Head of caudate nucleus (tissue), 42 donors: ENCODE results near the gene MXD3.

Source experiments
- DNase-seq, 42 donors: peaks; one replicate each; pipeline versions ENCODE4 v3.0.0 to v3.0.0-alpha.2; 2020 to 2021; ENCODE audit warnings: mixed read lengths in 7 of 42
- intact Hi-C: fragments of 100-400 bp; cut with DNase I; formaldehyde crosslinking; loops from one replicate; pipeline ENCODE4 v1.15.0; 2022

The MXD3 gene

GRCh38 chr5:177328545-177329231, 17.0 kb upstream of the MXD3 start:
- intact Hi-C loops, result no loop called here
- DNase-seq, result no peak

- intact Hi-C loops, result no loop called here
- DNase-seq, result no peak
Observed at GRCh38 chr5:177327539-177328522, 16.1 kb upstream of the MXD3 start.

DNA sequence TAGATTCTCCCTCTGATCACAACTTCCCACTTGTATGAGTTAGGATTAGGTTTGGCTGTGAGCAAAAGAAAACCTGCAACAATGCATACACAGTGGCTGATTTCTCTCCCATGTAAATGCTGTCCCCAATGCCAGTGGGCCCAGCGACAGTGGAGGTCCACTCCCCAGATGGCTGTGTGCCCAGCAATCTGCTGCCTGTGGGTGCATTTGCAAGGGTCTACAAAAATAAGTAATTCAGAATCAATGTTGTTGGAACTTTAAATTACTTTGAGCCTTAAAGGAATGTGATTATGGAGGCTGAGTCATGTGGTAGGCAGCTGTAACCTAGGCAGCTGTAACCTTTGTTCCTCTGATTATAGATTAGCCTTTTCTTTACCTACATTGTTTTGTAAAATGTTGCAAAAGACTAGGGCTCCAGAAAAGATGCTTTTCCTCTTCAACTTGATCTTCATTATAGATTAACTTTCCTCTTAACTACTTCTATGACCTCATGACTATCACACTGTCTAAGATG, 14.2 kb upstream of the MXD3 start:
- DNase-seq, result no peak
- intact Hi-C loops, result no loop called here

DNA sequence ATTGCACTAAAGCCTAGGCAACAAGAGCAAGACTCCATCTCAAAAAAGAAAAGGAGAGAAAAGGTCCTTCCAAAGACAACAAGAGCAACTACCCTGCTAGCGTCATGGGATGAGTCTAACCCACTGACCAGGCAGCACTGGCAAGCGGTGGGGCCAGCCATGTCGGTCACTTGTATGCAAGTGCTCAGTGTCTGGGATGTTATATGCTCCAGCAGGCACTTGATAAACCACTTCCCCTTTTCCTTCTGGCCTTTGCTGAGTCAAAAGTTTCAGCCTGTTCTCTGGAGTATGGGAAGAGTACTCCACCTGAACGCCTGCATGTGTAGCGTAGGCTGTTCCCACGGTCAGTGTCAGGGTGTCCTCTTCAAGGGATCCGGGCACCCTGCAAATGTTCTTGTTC, 9.2 kb upstream of the MXD3 start:
- intact Hi-C loops, result no loop called here
- peak in 6 of 42 donors; percentile 12 to 41 (median 33) for DNase-seq

- intact Hi-C loops, result no loop called here
- no peak for DNase-seq
Observed at GRCh38 chr5:177319913-177320588, 8.4 kb upstream of the MXD3 start.

DNA sequence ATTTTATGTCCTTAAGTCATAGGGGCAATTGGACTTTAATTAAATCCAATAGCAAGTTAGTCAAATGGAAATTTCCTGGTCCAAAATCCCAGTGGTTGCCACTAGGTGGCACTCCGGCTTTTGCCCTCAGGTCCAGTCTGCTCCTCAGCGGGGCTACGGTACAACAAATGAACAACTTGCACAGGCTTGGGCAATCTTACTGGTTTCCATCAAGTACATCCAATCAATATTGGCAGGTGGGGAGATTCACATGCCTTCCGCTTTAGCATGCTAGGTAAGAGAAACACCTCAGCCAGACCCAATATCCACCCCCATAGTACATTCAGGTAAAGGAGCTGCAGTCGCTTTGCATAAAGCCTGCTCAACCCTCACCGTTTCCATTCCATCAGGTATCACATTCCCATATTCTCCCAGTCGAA, 6.3 kb upstream of the MXD3 start:
- DNase-seq, result peak; percentile 51 to 92 (median 81)
- intact Hi-C loops, result no loop called here

DNA sequence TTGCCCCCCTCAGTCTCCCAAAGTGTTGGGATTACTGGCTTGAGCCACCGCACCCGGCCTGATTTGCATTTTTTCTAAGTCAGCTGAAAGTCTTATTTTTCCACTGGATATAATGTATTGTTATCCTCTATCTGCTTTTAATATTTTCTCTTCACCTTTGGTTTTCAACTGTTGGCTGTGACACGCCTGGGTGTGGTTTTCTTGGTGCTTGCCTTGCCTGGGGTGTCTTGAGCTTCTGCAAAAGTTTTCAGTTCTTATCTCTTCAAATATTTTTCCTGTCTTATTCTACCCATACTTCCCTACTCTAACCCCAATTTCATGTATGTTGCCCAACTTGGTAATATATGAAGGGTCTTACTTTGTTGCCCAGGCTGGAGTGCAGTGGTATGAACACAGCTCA, 4.3 kb upstream of the MXD3 start:
- DNase-seq, result no peak
- intact Hi-C loops, result no loop called here

GRCh38 chr5:177315411-177315810, 3.7 kb upstream of the MXD3 start:
- no peak for DNase-seq

GRCh38 chr5:177314376-177315342, 3.0 kb upstream of the MXD3 start:
- intact Hi-C loops, result no loop called here
- no peak for DNase-seq

More at GRCh38 chr5:177315411-177315810, 3.7 kb upstream of the MXD3 start:
- intact Hi-C loops, result no loop called here

- intact Hi-C loops, result no loop called here
- DNase-seq, result no peak
Observed at GRCh38 chr5:177313561-177314259, 2.0 kb upstream of the MXD3 start.

- DNase-seq, result peak in 1 of 42 donors; percentile 18
- intact Hi-C loops, result no loop called here
Observed at GRCh38 chr5:177312649-177313181, 1.0 kb upstream of the MXD3 start.

DNA sequence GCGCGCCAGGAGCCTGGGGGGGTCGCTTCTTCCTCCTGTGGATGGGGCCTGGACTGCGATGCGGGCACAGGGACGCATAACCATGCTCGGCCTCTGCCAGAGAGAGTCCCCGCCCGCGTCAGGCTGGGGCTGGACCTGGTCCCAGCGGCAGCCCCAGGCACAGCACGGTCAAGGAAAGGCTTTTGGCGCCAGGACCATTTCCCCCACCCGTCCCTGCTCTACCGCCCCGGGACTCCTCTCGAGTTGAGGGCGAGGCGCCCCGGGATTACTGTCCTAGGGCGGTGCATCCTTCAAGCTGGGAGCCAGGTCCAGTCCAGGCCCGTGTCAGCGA, 341 bp downstream of the MXD3 start:
- no peak for DNase-seq
- intact Hi-C loops, result no loop called here

GRCh38 chr5:177310757-177311391, 824 bp downstream of the MXD3 start:
- intact Hi-C loops, result no loop called here
- DNase-seq, result peak in 2 of 42 donors; percentile 13 to 36

- intact Hi-C loops, result no loop called here
- peak in 1 of 42 donors; percentile 42 for DNase-seq
Observed at GRCh38 chr5:177310332-177310731, 1.4 kb downstream of the MXD3 start.

DNA sequence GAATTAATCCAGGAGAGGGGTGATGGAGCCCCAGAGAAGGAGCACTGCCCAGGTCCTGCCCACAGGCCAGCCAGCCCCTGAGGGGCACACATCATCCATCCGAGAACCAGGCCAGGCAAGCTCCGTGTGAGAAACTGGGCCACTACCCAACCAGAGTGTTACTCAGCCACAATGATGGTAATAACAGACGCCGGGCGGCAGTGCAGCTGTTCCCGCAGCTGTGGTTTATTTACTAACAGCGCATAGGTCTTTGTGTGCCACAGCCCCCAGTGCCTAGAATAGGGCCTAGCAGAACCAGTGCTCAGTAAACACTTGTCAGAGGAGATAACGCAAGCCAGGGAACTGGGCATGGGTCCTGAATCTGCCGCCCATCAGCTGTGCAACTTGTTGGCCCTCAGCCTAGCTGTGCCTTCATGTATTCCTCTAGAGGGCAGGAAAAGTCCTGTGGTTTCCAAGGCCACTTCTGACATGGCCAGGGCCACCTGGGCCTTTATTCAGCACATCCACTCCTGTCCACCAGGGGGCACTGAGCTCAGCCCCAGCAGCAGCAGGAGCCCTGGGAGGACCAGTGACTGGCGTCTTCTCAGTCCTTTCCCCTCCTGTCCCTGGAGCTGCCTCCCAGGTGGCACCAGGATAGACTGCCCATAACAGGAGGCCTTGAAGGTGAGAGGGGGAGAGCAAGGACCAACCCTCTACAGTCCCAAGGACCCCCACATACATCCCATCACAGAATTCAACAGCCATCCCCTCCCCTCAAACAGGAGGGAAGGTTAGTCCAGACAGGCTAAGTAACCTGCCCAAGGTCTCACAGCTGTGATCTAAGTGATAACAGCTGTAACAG, 2.1 kb downstream of the MXD3 start:
- intact Hi-C loops, result no loop called here
- DNase-seq, result peak in 36 of 42 donors; percentile 39 to 80 (median 62)

- no peak for DNase-seq
- intact Hi-C loops, result no loop called here
Observed at GRCh38 chr5:177308740-177309139, 3.0 kb downstream of the MXD3 start.
